A549 (cell line): Measurements from ENCODE around the gene MSI2.

Experiments used
- CEBPB ChIP-seq, 2 experiments: fragments of >200 bp in 1 of 2; sonication (Bioruptor Twin) in 1 of 2; formaldehyde crosslinking in 1 of 2; IDR thresholded peaks; 2 replicates each; pipeline ENCODE4 v1.6.1; 2012 to 2016
- EP300 ChIP-seq, 2 experiments: fragments of >200 bp; sonication (Bioruptor Twin); formaldehyde crosslinking; IDR thresholded peaks; 2 replicates in 1 of 2; 3 replicates in 1 of 2; pipeline ENCODE4 v1.6.1; 2016 to 2017
- ESRRA ChIP-seq: fragments of 150-350 bp; IDR thresholded peaks from 2 replicates; pipeline ENCODE4 v1.6.1; 2014; ENCODE audit warnings: mild to moderate bottlenecking, low read length, borderline replicate concordance
- JUN ChIP-seq, 2 experiments: fragments of >200 bp; sonication (Bioruptor Twin); formaldehyde crosslinking; IDR thresholded peaks; 2 replicates in 1 of 2; 3 replicates in 1 of 2; pipeline ENCODE4 v1.6.1; 2016 to 2017
- JUNB ChIP-seq: fragments of >200 bp; sonication (Bioruptor Twin); formaldehyde crosslinking; IDR thresholded peaks from 2 replicates; pipeline ENCODE4 v1.6.1; 2016
- MAX ChIP-seq: IDR thresholded peaks from 2 replicates; pipeline ENCODE4 v1.6.1; 2012
- POLR2A ChIP-seq: IDR thresholded peaks from 2 replicates; pipeline ENCODE4 v1.6.1; 2012; ENCODE audit warnings: mild to moderate bottlenecking, low read length
- TF ChIP-seq, protein P1 (sequence below): fragments of >200 bp; sonication (Bioruptor Twin); formaldehyde crosslinking; IDR thresholded peaks from 3 replicates; pipeline ENCODE4 v1.5.1; 2016

GRCh38 chr17:57715981-57716380 is 459.7 kb downstream of the MSI2 start:
- TF ChIP-seq, protein P1, sequence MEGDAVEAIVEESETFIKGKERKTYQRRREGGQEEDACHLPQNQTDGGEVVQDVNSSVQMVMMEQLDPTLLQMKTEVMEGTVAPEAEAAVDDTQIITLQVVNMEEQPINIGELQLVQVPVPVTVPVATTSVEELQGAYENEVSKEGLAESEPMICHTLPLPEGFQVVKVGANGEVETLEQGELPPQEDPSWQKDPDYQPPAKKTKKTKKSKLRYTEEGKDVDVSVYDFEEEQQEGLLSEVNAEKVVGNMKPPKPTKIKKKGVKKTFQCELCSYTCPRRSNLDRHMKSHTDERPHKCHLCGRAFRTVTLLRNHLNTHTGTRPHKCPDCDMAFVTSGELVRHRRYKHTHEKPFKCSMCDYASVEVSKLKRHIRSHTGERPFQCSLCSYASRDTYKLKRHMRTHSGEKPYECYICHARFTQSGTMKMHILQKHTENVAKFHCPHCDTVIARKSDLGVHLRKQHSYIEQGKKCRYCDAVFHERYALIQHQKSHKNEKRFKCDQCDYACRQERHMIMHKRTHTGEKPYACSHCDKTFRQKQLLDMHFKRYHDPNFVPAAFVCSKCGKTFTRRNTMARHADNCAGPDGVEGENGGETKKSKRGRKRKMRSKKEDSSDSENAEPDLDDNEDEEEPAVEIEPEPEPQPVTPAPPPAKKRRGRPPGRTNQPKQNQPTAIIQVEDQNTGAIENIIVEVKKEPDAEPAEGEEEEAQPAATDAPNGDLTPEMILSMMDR, result no peak
- TF ChIP-seq ESRRA, result no peak
- TF ChIP-seq JUNB, result no peak
- no peak for TF ChIP-seq CEBPB (IDR thresholded peaks at IDR 0.05)
- no peak for TF ChIP-seq JUN (IDR thresholded peaks at IDR 0.05)
- no peak for TF ChIP-seq MAX
- TF ChIP-seq EP300 (IDR thresholded peaks at IDR 0.05), result no peak
- no peak for TF ChIP-seq POLR2A
